B cell (primary cell): Measurements from ENCODE around the gene TMEM86A. TPM values are rescaled to one million over a fixed set of nuclear protein-coding genes. Genes with fewer than 3 reads are reported as not detected.
A peak's percentile ranks its signal among the peaks of the same experiment; 100 is the strongest.

ENCODE experiments used
- ATAC-seq: fragments of 200-7000 bp; cut with Tn5 transposase; one replicate; pipeline ENCODE4 v1.10.0; 2021; ENCODE audit warnings: low read depth, mild to moderate bottlenecking, moderate number of reproducible peaks, moderate library complexity
- CTCF ChIA-PET: fragments of 350-600 bp; sonication (Branson Sonifier 250); formaldehyde crosslinking; loops from one replicate; lab custom pipeline; 2021; ENCODE audit warnings: antibody characterized with exemption, inconsistent platforms; lab: Charles Lee
- POLR2A ChIA-PET: fragments of 350-600 bp; sonication (Branson Sonifier 250); formaldehyde crosslinking; loops from one replicate; lab custom pipeline; 2021; ENCODE audit warnings: antibody characterized with exemption; lab: Charles Lee
- DNase-seq: peaks from one replicate; pipeline ENCODE4 v3.0.0; 2013
- H2AFZ ChIP-seq: 2 replicates; pipeline ENCODE4 v1.6.1; 2012; ENCODE audit warnings: mild to moderate bottlenecking, low read depth, low read length; ENCODE audit not compliant: insufficient read depth, poor library complexity, severe bottlenecking
- H3K27ac ChIP-seq, 2 donors: 1 replicate in 1 of 2; 2 replicates in 1 of 2; pipeline ENCODE4 v1.5.1; 2012 to 2013; ENCODE audit warnings: low read length in 2 of 2, mild to moderate bottlenecking in 2 of 2, moderate library complexity in 1 of 2
- H3K27me3 ChIP-seq, 4 experiments: fragments of 200-600 bp in 1 of 4; sonication (generic) in 1 of 4; replicated peaks in 1 of 4; 1 replicate in 2 of 4; 2 replicates in 2 of 4; pipeline versions ENCODE4 v1.6.1 to v1.7.0; 2013 to 2016; ENCODE audit warnings: low read length in 3 of 4, mild to moderate bottlenecking in 2 of 4, mixed read lengths in 1 of 4, moderate library complexity in 1 of 4; ENCODE audit not compliant: insufficient read depth in 4 of 4, control insufficient read depth in 3 of 4; ENCODE audit errors: control extremely low read depth in 1 of 4
- H3K36me3 ChIP-seq, 2 experiments: replicated peaks in 1 of 2; 1 replicate in 1 of 2; 2 replicates in 1 of 2; pipeline versions ENCODE4 v1.6.1 to v1.7.1; 2013; ENCODE audit warnings: low read length in 1 of 2; ENCODE audit not compliant: insufficient read depth in 2 of 2, control insufficient read depth in 1 of 2; ENCODE audit errors: control extremely low read depth in 1 of 2, extremely low read depth in 1 of 2
- H3K4me1 ChIP-seq, 2 donors: fragments of 200-600 bp in 1 of 2; sonication (generic) in 1 of 2; 1 replicate in 1 of 2; 2 replicates in 1 of 2; pipeline versions ENCODE4 v1.5.1 to v1.6.1; 2013 to 2017; ENCODE audit warnings: low read length in 2 of 2; ENCODE audit not compliant: control insufficient read depth in 2 of 2, insufficient read depth in 2 of 2
- H3K4me2 ChIP-seq: replicated peaks from 2 replicates; pipeline ENCODE3; 2012; ENCODE audit warnings: mild to moderate bottlenecking, low read depth, low read length; ENCODE audit not compliant: poor library complexity, severe bottlenecking
- H3K4me3 ChIP-seq, 5 experiments: fragments of 200-600 bp in 1 of 5; sonication (generic) in 1 of 5; 1 replicate in 3 of 5; 2 replicates in 2 of 5; pipeline versions ENCODE4 v1.5.1 to v1.7.0; 2011 to 2016; ENCODE audit warnings: low read length in 4 of 5, mild to moderate bottlenecking in 4 of 5, low read depth in 2 of 5, control low read depth in 1 of 5, moderate library complexity in 1 of 5; ENCODE audit not compliant: insufficient read depth in 1 of 5; ENCODE audit errors: control extremely low read depth in 1 of 5, extremely low read depth in 1 of 5
- H3K79me2 ChIP-seq: fragments of 200-600 bp; sonication (generic); one replicate; pipeline ENCODE4 v1.6.0; 2016; ENCODE audit warnings: low read length; ENCODE audit not compliant: control insufficient read depth, insufficient read depth
- H3K9ac ChIP-seq: fragments of 200-600 bp; sonication (generic); 2 replicates; pipeline ENCODE4 v1.6.1; 2017; ENCODE audit warnings: mild to moderate bottlenecking, low read length, moderate library complexity
- H3K9me3 ChIP-seq, 3 donors: one replicate each; pipeline versions ENCODE4 v1.6.1 to v1.7.1; 2013; ENCODE audit warnings: low read length in 2 of 3; ENCODE audit not compliant: control insufficient read depth in 2 of 3, insufficient read depth in 1 of 3; ENCODE audit errors: control extremely low read depth in 1 of 3
- H4K20me1 ChIP-seq: 2 replicates; pipeline ENCODE4 v1.6.0; 2012; ENCODE audit warnings: mild to moderate bottlenecking, low read length; ENCODE audit not compliant: insufficient read depth, control insufficient read depth, poor library complexity, severe bottlenecking
- H3K27ac Mint-ChIP-seq: one replicate; pipeline ENCODE4 v1.8.0; 2021; ENCODE audit warnings: mixed read lengths
- H3K27me3 Mint-ChIP-seq: one replicate; pipeline ENCODE4 v1.8.0; 2021; ENCODE audit warnings: mixed read lengths
- H3K4me1 Mint-ChIP-seq: one replicate; pipeline ENCODE4 v1.8.0; 2021; ENCODE audit warnings: mixed read lengths
- H3K4me3 Mint-ChIP-seq: one replicate; pipeline ENCODE4 v1.8.0; 2021; ENCODE audit warnings: mixed read lengths
- H3K9me3 Mint-ChIP-seq: one replicate; pipeline ENCODE4 v1.8.0; 2022; ENCODE audit warnings: mixed read lengths; ENCODE audit not compliant: insufficient read depth
- EZH2 ChIP-seq: IDR thresholded peaks from 2 replicates; pipeline ENCODE4 v1.6.1; 2012; ENCODE audit warnings: borderline replicate concordance, low read depth, mild to moderate bottlenecking, moderate library complexity, low read length; ENCODE audit not compliant: insufficient read depth, poor library complexity, severe bottlenecking
- WGBS: methylation state at CpG from one replicate; pipeline ENCODE4 v1.1.5; 2013; ENCODE audit warnings: missing lambda C conversion rate; ENCODE audit not compliant: insufficient coverage; 5-methylcytosine and 5-hydroxymethylcytosine counted together
- intact Hi-C: fragments of 100-400 bp; cut with micrococcal nuclease; formaldehyde crosslinking; loops from one replicate; pipeline ENCODE4 v1.10.0; 2022
- polyA plus RNA-seq: library from polyadenylated mRNA; depleted of rRNA; stranded (reverse); fragments of >200 nt; gene quantifications from 2 replicates; pipeline ENCODE4 v1.2.3, GENCODE V29; 2012
- total RNA-seq, 2 donors: library from RNA; stranded (reverse); fragments of 120-200 nt in 1 of 2; gene quantifications; 1 replicate in 1 of 2; 2 replicates in 1 of 2; pipeline versions ENCODE4 v1.2.3 to v1.2.4, GENCODE V29; 2013 to 2022
- TF ChIP-seq, protein P1 (sequence below): fragments of 200-600 bp; IDR thresholded peaks from one replicate; pipeline ENCODE4 v1.8.0; 2022; ENCODE audit warnings: antibody characterized with exemption, mild to moderate bottlenecking

Gene TMEM86A
- total and polyA plus RNA-seq, 2 donors (not counting 1 experiment from before 2014, with no cell fraction given): 0.40 to 1.1 TPM

DNA sequence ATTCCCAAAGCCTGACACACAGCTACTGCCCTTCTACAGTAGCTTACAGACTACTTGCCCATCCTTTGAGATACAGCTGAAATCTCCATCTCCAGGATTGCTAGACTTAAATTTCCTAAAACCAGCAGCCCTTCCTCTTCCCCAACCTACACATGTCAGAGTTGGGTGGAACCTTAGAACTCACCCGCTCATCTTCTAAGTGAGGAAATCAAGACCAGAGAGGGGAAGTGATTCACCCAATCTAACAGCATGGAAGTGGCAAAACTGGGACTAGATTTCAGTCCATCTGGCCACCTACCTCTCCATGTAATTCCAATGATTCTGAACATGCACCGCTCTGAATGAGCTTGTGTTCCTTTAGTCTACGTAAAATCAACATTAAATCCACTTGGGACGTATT is 1.0 kb upstream of the TMEM86A start:
- Mint-ChIP-seq H3K4me3 (peak overlapping the region; percentile 90), H3K27ac (no peak overlapping the region), H3K9me3 (no peaks in the 10 kb centered on the region), H3K4me1 (peaks cover 18% of the 10 kb centered on the region), H3K27me3 (peaks cover 12% of the 10 kb centered on the region)
- Histone ChIP-seq H3K27me3 (peaks cover 0 to 14% (median 0%) of the 10 kb centered on the region in 4 experiments), H3K79me2 (no peaks in the 10 kb centered on the region), H3K9ac (no peak overlapping the region), H2AFZ (peak overlapping the region; percentile 82), H3K9me3 (no peaks in the 10 kb centered on the region), H3K4me1 (peaks cover 13 to 17% of the 10 kb centered on the region in 2 donors), H4K20me1 (no peaks in the 10 kb centered on the region), H3K4me2 (no peak overlapping the region), H3K36me3 (no peaks in the 10 kb centered on the region), H3K27ac (no peak overlapping the region), H3K4me3 (no peak overlapping the region)
- ATAC-seq (no peak), DNase-seq (no peak)
- ChIA-PET CTCF (interaction anchor here (1.6 to 2.6 kb wide), 3 partner anchors 24 to 34 kb away, joined by 6 to 9 read pairs (median 7); no protein-coding TSS in a partner anchor), POLR2A (no interaction called here)
- intact Hi-C loops: loop anchor here (5.0 kb wide), 1 partner anchor 545 kb away; the partner anchor contains the start of gene E2F8
- TF ChIP-seq, protein P1, sequence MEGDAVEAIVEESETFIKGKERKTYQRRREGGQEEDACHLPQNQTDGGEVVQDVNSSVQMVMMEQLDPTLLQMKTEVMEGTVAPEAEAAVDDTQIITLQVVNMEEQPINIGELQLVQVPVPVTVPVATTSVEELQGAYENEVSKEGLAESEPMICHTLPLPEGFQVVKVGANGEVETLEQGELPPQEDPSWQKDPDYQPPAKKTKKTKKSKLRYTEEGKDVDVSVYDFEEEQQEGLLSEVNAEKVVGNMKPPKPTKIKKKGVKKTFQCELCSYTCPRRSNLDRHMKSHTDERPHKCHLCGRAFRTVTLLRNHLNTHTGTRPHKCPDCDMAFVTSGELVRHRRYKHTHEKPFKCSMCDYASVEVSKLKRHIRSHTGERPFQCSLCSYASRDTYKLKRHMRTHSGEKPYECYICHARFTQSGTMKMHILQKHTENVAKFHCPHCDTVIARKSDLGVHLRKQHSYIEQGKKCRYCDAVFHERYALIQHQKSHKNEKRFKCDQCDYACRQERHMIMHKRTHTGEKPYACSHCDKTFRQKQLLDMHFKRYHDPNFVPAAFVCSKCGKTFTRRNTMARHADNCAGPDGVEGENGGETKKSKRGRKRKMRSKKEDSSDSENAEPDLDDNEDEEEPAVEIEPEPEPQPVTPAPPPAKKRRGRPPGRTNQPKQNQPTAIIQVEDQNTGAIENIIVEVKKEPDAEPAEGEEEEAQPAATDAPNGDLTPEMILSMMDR: no peak
- TF ChIP-seq EZH2: no peak
- 100% methylated on average over 4 of the region's 4 CpGs for WGBS

- Histone ChIP-seq H3K9ac (peak overlapping the region; percentile 73), H3K9me3 (no peaks in the 10 kb centered on the region), H2AFZ (peak overlapping the region; percentile 82), H3K79me2 (no peaks in the 10 kb centered on the region), H3K27ac (no peak overlapping the region), H3K4me3 (peak overlapping the region; percentile 35 to 71 (median 60)), H3K4me1 (peaks cover 13 to 17% of the 10 kb centered on the region in 2 donors), H3K36me3 (no peaks in the 10 kb centered on the region), H4K20me1 (no peaks in the 10 kb centered on the region), H3K27me3 (peaks cover 0 to 17% (median 0%) of the 10 kb centered on the region in 4 experiments), H3K4me2 (peak overlapping the region; percentile 96)
- Mint-ChIP-seq H3K27ac (peak overlapping the region; percentile 10), H3K4me3 (peak overlapping the region; percentile 74), H3K4me1 (peaks cover 18% of the 10 kb centered on the region), H3K9me3 (no peaks in the 10 kb centered on the region), H3K27me3 (peaks cover 18% of the 10 kb centered on the region)
- ATAC-seq (no peak), DNase-seq (no peak)
- 4% methylated on average over 5 of the region's 9 CpGs for WGBS
- ChIA-PET POLR2A (no interaction called here), CTCF (no interaction called here)
- intact Hi-C loops: loop anchor here (2.0 to 5.0 kb wide), 4 partner anchors 110 to 686 kb away; partner anchors contain the start of genes E2F8, SERGEF, TSG101 and UEVLD
- TF ChIP-seq, protein P1: no peak
- no peak for TF ChIP-seq EZH2
Measured at GRCh38 chr11:18699269-18699596, 654 bp downstream of the TMEM86A start.
